NOMO-1 (cell line): ENCODE results near the gene DDX56.

ENCODE experiments used
- DNase-seq, 2 experiments: peaks; one replicate each; lab custom pipeline; 2025; ENCODE audit not compliant: unreplicated experiment in 2 of 2; lab: John Stamatoyannopoulos, UW

The DDX56 gene, protein sequence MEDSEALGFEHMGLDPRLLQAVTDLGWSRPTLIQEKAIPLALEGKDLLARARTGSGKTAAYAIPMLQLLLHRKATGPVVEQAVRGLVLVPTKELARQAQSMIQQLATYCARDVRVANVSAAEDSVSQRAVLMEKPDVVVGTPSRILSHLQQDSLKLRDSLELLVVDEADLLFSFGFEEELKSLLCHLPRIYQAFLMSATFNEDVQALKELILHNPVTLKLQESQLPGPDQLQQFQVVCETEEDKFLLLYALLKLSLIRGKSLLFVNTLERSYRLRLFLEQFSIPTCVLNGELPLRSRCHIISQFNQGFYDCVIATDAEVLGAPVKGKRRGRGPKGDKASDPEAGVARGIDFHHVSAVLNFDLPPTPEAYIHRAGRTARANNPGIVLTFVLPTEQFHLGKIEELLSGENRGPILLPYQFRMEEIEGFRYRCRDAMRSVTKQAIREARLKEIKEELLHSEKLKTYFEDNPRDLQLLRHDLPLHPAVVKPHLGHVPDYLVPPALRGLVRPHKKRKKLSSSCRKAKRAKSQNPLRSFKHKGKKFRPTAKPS

DNA sequence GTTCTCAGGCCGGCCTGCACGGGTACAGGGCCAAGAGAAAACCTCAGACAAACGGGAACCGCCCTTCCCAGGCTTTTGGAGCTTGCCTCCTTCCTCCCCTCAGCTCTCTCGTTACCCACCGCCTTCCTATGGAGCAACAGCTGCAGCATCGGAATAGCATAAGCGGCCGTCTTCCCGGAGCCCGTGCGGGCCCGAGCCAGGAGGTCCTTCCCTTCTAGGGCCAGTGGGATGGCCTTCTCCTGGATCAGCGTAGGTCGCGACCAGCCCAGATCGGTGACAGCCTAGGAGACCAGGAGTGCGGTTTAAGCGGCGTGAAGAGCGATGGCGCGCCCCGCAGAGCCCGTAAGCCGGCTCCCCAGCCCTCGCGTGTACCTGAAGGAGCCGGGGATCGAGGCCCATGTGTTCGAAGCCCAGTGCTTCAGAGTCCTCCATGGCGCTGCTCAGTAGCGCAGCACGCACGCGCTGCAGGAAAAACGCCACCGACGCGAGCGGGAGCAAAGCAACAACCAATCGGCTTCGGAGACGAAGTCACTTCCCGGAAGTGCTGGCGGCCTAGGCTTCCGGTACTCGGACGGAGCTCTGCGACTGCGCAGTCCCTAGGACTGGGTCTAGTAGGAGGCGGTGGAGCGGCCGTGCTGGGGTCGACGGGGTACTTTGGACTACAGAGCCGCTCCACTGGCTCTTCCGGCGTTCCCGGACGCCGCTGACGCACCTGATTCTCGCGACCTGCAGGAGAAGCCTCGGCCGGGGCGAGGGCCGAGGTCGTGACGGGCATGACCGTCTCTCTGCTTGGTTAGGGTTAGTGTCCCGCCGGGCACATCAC, at the start of gene DDX56:
Gene DDX56, minus strand, starts transcription at position 445 of the 823 bp plus-strand sequence. Its CDS starts 13 bp downstream, at position 432.
- peak; percentile 90 to 91 for DNase-seq

DNA sequence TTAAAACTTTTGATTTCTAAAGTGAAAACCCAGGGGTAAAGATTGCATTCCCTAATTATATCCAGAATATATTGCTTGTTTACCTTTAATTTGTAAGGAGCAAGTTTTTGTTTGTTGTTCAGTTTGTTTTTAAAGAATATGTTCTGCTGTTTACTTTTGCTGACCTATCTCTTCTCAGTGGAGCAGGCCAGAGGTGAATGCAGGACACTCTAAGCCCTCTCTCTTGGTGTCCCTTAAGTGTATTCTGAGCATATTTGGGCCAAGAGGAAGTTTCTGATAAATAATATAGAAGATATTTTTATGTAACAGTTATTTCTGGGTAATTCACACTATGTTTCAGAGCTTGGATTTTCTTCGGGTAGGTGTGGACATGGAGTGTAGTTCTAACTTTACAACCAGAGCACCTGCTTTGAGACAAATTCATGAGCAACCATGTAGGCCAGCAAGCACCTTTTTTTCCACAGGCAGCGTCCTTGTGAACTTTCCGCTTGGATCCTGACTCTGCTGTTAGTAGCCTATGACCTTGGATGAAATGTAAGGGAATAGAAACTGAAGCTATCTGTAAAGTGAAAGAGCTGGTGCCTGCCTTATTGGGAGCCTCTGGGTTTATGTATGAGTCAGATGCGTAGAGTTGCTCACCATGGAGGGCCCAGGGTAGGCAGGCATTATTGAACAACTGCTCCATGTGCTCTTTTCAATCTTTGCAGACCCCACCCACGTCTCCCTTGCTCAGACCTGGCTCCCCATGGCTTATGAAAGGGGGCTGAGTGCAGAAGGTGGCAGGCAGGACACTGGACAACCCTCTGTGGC, 48.8 kb upstream of the DDX56 start:
- peak in 1 of 2 experiments; percentile 2 for DNase-seq

DNA sequence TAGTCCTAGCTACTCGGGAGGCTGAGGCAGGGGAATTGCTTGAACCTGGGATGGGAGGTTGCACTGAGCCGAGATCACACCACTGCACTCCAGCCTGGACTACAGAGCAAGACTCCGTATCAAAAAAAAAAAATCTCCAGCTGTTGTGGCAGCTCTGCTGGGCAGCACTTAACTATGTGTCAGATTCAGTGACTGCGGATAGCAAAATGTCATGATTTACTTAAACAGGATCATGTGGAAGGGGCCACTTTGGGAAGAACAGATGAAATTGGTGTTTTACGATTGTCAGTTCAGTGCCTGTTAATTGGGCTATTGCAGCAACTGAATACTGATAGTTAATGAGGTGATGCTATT, 48.0 kb upstream of the DDX56 start:
- no peak for DNase-seq

DNA sequence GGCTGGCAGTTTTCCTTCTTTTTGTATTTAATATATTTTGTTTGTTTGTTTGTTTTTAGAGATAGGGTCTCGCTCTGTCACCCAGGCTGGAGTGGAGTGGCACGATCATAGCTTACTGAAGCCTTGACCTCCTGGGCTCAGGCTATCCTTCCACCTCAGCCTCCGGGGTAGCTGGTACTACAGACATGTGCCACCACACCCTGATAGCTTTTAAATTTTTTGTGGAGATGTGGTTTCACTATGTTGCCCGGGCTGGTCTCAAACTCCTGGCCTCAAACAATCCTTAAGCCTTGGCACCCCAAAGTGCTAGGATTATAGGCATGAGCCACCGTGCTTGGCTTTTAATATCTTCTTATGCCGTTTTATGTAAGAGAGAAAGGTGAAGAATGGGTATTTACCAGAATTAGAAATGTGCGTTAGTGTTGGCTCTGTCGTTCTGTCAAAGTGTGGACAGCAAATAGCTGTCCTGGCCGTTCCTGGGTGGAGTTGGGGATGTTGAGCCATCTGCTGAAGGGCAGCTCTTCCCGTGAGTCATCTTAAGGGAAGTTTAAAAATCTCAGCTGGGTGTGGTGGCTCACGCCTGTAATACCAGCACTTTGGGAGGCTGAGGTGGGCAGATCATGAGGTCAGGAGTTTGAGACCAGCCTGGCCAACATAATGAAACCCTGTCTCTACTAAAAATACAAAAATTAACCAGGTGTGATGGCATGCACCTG, 47.5 kb upstream of the DDX56 start:
- DNase-seq, result no peak

DNA sequence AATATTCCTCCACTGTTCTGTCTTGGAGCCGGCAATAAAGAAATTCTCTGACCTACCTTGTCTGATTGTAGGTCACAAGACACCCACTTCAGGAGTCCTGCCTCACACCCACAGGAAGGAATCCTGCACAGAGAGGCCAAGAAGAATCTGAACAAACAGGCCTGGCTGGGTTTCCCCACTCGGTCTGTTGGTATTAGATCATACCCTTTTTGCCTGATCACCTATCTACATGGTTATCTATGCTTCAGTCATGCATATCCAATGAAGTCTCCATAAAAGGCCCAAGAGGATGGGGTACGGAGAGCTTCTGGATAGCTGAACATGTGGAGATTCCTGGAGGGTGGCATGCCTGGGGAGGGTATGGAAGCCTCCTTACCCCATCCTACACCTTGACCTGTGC, 45.0 kb upstream of the DDX56 start:
- DNase-seq, result no peak

DNA sequence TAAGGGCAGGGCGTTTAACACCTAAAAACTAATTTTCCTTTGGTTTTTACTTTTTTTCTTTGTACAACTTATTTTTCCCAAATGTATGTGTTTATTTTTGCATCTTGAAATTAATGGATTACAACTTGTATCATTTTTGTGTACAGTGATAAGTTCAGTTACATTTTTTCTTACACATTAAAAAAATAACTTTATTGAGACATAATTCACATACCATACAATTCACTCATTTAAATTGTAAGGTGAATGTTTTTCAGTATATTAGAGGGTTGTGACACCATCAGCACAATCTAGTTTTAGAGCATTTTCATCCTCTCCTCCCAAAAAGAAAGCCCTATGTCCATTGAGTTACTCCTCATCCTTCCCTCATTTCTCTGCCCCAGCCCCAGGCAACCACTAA, 44.3 kb upstream of the DDX56 start:
- DNase-seq, result no peak

DNA sequence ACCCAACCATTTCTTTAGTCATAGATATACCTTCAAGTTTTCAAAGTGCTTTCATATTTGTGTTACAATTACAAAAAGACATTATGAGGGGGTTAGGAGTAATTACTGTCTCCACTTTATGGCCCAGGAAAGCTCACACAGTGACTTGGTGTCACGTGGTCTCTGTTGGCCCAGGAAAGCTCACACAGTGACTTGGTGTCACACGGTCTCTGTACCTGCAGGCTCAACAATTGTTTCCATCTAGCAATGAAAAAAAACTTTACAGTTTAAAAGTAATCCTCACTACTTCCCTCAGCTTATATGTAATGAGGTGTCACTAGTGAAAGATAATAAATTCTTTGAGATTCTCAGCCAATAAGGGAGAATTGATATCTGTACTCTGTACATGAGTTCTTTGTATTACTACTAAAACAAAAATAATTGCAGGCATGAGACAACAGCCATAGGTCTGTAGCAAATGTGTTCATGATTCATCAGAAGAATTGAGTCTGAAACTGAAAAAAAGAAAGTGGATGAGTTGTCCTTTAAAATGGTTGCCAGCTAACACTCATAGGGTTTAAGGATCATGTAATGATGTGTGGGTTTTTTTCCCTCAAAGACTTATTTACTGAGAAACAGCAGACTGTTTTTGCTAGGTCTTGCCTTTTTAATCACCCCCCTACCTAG, 43.6 kb upstream of the DDX56 start:
- DNase-seq, result no peak

DNA sequence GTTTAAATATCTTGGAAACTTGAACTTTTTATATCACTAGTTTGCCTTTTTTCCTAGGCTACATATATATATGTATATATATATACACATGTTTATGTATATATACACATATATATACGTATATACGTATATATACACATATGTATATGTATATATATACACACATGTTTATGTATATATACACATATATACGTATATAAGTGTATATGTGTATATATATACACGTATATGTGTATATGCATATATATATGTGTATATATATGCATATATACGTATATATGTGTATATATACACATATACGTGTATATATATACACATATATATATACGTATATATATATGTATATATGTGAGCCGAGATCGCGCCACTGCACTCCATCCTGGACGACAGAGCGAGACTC, 42.8 kb upstream of the DDX56 start:
- no peak for DNase-seq

DNA sequence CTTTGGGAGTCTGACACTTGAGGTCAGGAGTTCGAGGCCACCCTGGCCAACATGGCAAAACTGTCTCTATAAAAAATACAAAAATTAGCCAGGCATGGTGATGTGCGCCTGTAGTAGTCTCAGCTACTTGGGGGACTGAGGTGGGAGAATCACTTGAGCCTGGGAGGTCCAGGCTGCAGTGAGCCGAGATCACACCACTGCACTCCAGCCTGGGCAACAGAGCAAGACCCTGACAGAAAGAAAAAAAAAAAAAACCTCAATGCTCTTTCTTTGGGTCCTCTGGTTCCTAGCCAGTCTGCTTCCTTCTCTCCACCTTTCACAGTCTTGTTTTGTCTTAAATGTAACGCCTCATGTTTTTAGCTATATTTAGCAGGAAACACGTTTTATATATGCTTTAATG, 42.1 kb upstream of the DDX56 start:
- DNase-seq, result no peak

DNA sequence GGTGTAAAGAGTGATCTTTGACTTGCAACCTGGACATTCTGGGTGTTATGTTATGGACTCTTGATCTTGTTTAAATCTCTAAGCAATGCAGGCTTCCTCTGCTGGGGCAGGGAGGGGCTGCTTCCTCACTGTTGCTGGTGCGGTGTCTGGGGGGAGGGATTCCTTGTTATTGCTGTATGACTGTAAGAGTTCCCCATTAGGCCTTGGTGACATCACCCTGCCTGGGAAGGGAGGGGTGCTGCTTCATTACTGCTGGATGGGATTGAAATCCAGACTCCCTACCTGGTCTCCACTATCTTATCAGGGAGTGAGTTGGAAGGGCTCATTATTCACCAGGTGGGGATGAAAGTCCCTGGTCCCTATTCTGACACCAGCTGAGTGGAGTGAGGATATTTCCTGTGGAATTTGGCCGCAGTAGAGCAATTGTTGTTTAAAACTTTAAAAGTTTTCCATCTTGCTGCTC, 41.5 kb upstream of the DDX56 start:
- DNase-seq, result peak; percentile 15 to 52

DNA sequence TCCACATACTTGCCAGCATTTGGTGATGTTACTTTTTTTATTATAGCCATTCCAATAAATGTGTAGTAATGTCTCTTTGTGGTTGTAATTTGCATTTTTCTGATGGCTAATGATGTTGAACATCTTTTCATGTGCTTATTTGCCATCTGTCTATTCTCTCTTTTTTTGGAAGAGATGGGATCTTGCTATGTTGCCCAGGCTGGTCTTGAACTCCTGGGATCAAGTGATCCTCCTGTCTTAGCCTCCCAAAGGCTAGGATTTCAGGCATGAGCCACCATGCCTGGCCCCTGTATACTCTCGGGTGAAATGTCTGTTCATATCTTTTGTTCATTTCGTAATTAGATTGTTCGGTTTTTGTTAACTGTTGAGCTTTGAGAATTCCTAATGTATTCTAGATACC, 36.1 kb upstream of the DDX56 start:
- no peak for DNase-seq

DNA sequence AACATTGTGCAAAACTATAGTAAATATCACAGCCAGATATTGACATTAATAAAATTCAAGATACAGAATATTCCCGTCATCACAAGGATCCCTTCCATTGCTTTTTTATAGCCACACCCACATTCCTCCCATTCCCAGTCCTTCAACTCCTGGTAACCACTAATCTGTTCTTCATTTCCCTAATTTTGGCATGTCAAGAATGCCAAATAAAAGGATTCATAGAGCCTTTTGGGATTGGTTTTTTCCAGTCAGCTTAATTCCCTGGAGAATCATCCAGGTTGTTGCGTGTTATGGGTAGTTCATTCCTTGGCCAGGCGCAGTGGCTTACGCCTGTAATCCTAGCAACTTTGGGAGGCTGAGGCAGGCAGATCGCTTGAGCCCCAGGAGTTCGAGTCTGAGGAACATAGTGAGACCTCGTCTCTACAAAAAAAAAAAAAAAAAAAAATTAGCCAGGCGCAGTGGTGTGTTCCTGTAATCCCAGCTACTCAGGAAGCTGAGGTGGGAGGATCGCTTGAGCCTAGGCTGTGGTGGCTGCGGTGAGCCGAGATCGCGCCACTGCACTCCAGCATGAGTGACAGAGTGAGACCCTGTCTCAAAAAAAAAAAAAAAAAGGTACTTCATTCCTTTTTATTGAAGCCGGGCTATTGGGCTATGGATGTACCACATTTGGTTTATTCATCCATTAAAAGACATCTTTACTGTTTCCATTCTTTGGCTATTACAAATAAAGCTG, 35.4 kb upstream of the DDX56 start:
- no peak for DNase-seq

DNA sequence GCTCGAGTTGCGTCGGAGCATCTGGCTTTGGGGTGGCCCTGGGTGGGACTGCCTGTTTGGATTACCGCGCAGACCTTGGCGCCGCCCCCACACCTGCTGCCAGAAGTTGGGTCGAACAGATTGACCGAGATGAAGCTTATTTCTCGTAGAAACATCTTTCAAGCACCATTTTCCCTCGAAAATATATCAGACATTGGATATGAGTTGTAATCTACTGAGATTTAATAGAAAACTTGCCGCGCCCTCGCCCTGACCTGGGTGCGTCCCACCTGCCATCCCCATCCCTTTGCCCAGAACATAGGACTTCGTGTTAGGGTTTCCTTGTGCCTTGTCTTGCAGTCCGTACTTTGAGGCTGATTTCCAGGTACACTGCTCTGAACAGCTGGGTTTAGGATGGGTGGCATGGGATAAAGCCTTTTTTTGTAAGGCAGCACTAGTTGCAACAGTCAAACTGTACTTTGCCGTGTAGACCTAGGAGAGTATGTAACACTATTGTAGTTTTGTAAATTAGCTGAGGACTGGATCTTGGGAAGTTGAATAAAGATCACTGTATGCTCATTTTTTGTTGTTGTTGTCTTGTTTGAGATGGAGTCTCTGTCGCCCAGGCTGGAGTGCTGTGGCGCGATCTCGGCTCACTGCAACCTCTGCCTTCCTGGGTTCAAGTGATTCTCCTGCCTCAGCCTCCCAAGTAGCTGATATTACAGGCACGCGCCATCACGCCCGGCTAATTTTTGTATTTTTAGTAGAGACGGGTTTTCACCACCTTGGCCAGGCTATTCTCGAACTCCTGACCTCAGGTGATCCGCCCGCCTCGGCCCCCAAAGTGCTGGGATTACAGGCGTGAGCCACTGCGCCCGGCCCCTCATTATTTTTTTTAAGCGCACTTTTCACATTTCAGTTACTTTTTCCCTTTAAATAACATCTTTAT, 33.7 kb upstream of the DDX56 start:
- DNase-seq, result peak in 1 of 2 experiments; percentile 2

DNA sequence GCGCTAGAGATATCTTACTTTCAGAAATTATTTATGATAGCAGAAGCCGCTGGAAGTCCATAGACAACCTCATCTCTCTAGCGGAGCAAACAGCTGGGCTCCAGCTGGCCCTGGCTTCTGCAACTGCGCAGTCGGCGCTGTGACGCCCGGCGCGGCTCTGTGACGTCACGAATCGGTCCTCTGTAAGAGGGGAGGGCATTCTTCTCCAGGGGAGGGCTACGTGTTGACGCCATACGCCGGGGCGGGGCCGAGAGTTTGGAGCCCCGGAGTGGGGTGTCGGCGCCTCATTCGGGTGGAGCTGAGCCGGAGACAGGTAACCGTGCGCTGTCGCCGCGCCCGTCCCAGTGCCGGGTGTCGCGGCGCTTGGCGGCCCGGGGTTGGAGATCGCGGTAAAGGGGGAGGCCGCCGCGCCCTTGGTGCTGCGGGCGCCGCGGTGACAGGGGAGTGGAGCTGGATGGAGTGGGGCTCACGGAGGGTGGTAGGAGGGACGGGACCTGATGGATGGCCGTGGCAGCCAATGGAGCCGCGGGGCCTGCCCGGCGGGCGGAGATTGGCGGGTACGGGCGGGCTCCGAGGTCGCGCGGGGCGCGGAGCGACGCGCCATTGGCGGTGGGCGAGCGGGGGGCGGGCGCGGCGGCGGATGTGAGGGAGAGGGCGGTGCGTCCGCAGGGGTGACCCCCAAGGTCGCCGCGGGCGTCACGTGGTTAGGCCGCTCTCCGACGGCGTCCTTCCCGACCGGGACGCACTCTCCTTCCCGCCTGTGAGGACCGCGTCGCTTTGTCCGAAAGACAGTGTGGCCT, 32.8 kb upstream of the DDX56 start, which contains the start of gene OGDH:
Gene OGDH, plus strand, starts transcription at position 287 of the 800 bp plus-strand sequence. CDS start 17,717 bp downstream, outside the sequence.
- peak; percentile 97 to 98 for DNase-seq

DNA sequence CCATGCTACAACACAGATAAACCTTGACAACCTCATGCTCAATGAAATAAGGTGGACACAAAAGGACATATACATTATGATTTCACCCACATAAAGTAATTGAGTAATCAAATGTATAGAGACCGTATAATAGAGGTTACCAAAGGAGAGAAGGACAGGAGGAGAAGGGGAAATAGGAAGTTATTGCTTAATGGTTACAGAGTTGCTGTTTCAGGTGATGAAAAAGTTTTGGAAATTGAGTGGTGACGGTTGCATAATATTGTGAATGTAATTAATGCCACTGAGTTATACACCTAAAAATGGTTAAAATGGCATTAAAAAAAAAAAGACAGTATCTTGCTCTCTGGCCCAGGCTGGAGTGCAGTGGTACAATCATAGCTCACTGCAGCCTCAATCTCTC, 31.2 kb upstream of the DDX56 start:
- DNase-seq, result peak in 1 of 2 experiments; percentile 16

DNA sequence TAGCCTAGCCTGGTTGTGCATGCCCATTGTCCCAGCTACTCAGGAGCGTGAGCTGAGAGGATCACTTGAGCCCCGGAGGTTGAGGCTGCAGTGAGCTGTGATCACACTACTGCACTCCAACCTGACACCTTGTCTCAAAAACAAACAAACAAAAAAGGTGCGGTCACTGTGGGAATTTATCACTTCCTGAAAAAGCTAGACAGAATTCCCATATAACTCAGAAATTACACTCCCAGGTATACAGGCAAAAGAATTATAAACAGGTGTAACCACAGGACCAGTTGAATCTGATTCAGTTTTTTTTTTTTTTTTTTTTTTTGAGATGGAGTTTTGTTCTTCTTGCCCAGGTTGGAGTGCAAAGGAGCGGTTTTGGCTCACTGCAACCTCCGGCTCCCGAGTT, 29.5 kb upstream of the DDX56 start:
- DNase-seq, result no peak

DNA sequence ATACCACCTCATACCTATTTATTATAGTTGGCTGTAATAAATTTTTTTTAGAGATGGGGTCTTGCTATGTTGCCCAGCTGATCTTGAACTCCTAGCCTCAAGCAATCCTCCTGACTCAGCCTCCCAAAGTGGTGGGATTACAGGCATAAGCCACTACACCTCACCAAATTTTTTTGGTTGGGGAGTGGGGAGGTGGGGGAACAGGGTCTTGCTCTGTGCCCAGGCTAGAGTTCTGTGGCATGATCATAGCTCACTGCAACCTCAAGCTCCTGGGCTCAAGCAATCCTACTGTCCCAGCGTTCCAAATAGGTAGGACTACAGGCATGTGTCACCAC, 28.8 kb upstream of the DDX56 start:
- no peak for DNase-seq
